Measurements from ENCODE around the gene VIPAS39. TPM values are rescaled to one million over a fixed set of nuclear protein-coding genes. Genes with fewer than 3 reads are reported as not detected.

VIPAS39 gene
- 10 to 100 TPM; 19.0 to 55.3 (median 25.3) TPM for total RNA-seq

- TF ChIP-seq CTCF (IDR thresholded peaks at IDR 0.05) (peak in 1 of 6 experiments; percentile 11), POLR2A (IDR thresholded peaks at IDR 0.05) (peak; percentile 69 to 74)
These were observed at the start of gene VIPAS39, which contains the start of gene AHSA1 for GRCh38 chr14:77457522-77458248. TSS of gene VIPAS39 (minus strand) at chr14:77457601. CDS start at chr14:77454102, 3,499 bp downstream. TSS of gene AHSA1 (plus strand) at chr14:77458093. CDS start at chr14:77458190, 97 bp downstream.

GRCh38 chr14:77505031-77505430 lies 47.6 kb upstream of the VIPAS39 start:
- peaks cover 0 to 6% (median 0%) of the 10 kb centered on the region in 4 donors for H3K9me3 ChIP-seq
- no peak for TF ChIP-seq POLR2A (IDR thresholded peaks at IDR 0.05)
- no peak for TF ChIP-seq CTCF (IDR thresholded peaks at IDR 0.05)
- DNase-seq = no peak
- H3K27ac ChIP-seq = no peak overlapping the region
- H3K4me1 ChIP-seq = no peaks in the 10 kb centered on the region
- H3K4me3 ChIP-seq = no peak overlapping the region
- H3K36me3 ChIP-seq = peaks cover 0 to 22% (median 0%) of the 10 kb centered on the region in 3 donors
- no peaks in the 10 kb centered on the region for H3K27me3 ChIP-seq

More at GRCh38 chr14:77457522-77458248, at the start of gene VIPAS39, which contains the start of gene AHSA1:
- peak within 1 kb of the TSS; percentile 74 to 98 (median 86) for H3K4me3 ChIP-seq
- H3K36me3 ChIP-seq = peaks cover 0 to 37% (median 0%) of the 10 kb centered on the region in 3 donors
- H3K9me3 ChIP-seq = no peaks in the 10 kb centered on the region
- peak; percentile 90 to 99 (median 94) for DNase-seq
- H3K27me3 ChIP-seq = no peaks in the 10 kb centered on the region
- H3K4me1 ChIP-seq = peaks cover 0 to 14% (median 8%) of the 10 kb centered on the region in 4 donors
- peak within 1 kb of the TSS; percentile 87 to 96 (median 92) for H3K27ac ChIP-seq

GRCh38 chr14:77503138-77503537 lies 45.7 kb upstream of the VIPAS39 start:
- DNase-seq = no peak
- Histone ChIP-seq H3K9me3 (peaks cover 0 to 6% (median 0%) of the 10 kb centered on the region in 4 donors), H3K27me3 (peaks cover 0 to 15% of the 10 kb centered on the region in 2 donors), H3K4me3 (no peak overlapping the region), H3K27ac (no peak overlapping the region), H3K36me3 (peaks cover 0 to 12% (median 0%) of the 10 kb centered on the region in 3 donors), H3K4me1 (peaks cover 0 to 14% (median 9%) of the 10 kb centered on the region in 4 donors)
- TF ChIP-seq POLR2A (IDR thresholded peaks at IDR 0.05) = no peak
- TF ChIP-seq CTCF (IDR thresholded peaks at IDR 0.05) = no peak

GRCh38 chr14:77502109-77502782 lies 44.8 kb upstream of the VIPAS39 start:
- peaks cover 0 to 3% (median 0%) of the 10 kb centered on the region in 3 donors for H3K36me3 ChIP-seq
- DNase-seq = no peak
- H3K9me3 ChIP-seq = peaks cover 0 to 6% (median 0%) of the 10 kb centered on the region in 4 donors
- peaks cover 0 to 21% of the 10 kb centered on the region in 2 donors for H3K27me3 ChIP-seq
- no peak overlapping the region for H3K27ac ChIP-seq
- TF ChIP-seq CTCF (IDR thresholded peaks at IDR 0.05) (no peak), POLR2A (IDR thresholded peaks at IDR 0.05) (no peak)
- peaks cover 0 to 18% (median 11%) of the 10 kb centered on the region in 4 donors for H3K4me1 ChIP-seq
- no peak overlapping the region for H3K4me3 ChIP-seq

GRCh38 chr14:77498984-77499527 lies 41.7 kb upstream of the VIPAS39 start:
- H3K9me3 ChIP-seq = peaks cover 0 to 6% (median 0%) of the 10 kb centered on the region in 4 donors
- H3K4me1 ChIP-seq = peaks cover 0 to 18% (median 11%) of the 10 kb centered on the region in 4 donors
- H3K27ac ChIP-seq = no peak overlapping the region
- no peaks in the 10 kb centered on the region for H3K36me3 ChIP-seq
- no peak for DNase-seq
- peaks cover 0 to 21% of the 10 kb centered on the region in 2 donors for H3K27me3 ChIP-seq
- no peak for TF ChIP-seq CTCF (IDR thresholded peaks at IDR 0.05)
- TF ChIP-seq POLR2A (IDR thresholded peaks at IDR 0.05) = no peak
- H3K4me3 ChIP-seq = peak overlapping the region; percentile 29 to 61 (median 60)
